Endothelial cell of umbilical vein (primary cell): ENCODE measurements around the gene NPTN. TPM values are rescaled to one million over a fixed set of nuclear protein-coding genes. Genes with fewer than 3 reads are reported as not detected.

Experiments used
- BruUV-seq: library from RNA; stranded (reverse); fragments of 400-500 nt; replicated peaks from 2 replicates; lab custom pipeline; 2021; lab: Mats Ljungman, UMichigan
- CTCF ChIA-PET: fragments of 300-600, 350-600 bp; sonication (Branson Sonifier 250); formaldehyde crosslinking; loops from one replicate; lab custom pipeline; 2021; ENCODE audit warnings: antibody characterized with exemption, inconsistent platforms; lab: Charles Lee
- POLR2A ChIA-PET: fragments of 300-600, 350-600 bp; sonication (Branson Sonifier 250); formaldehyde crosslinking; loops from one replicate; lab custom pipeline; 2021; ENCODE audit warnings: antibody characterized with exemption, inconsistent platforms; lab: Charles Lee
- DNase-seq: peaks from one replicate; pipeline ENCODE4 v3.0.0-alpha.2; 2011; ENCODE audit warnings: low read depth, low spot score
- FAIRE-seq: peaks from 2 replicates; lab custom pipeline; 2011; peaks lifted over from hg19 to GRCh38; lab: Jason Lieb, UNC
- H2AFZ ChIP-seq: 2 replicates; pipeline ENCODE4 v1.6.0; 2012; ENCODE audit warnings: low read depth, low read length, control low read depth, inconsistent platforms
- H3K27ac ChIP-seq: 2 replicates; pipeline ENCODE4 v1.5.1; 2011; ENCODE audit warnings: low read depth, mild to moderate bottlenecking, control low read depth, low read length, moderate library complexity; ENCODE audit not compliant: insufficient read depth
- H3K27me3 ChIP-seq, 2 experiments: 2 replicates each; pipeline versions ENCODE4 v1.6.0 to v1.6.1; 2011; ENCODE audit warnings: low read length in 2 of 2, mixed read lengths in 1 of 2; ENCODE audit not compliant: control insufficient read depth in 2 of 2, insufficient read depth in 2 of 2
- H3K36me3 ChIP-seq, 2 experiments: 2 replicates in 1 of 2; 3 replicates in 1 of 2; pipeline ENCODE4 v1.5.1; 2011; ENCODE audit warnings: low read length in 2 of 2, mild to moderate bottlenecking in 1 of 2, moderate library complexity in 1 of 2; ENCODE audit not compliant: control insufficient read depth in 2 of 2, insufficient read depth in 2 of 2; ENCODE audit errors: extremely low read depth in 1 of 2
- H3K4me1 ChIP-seq: 3 replicates; pipeline ENCODE4 v1.5.1; 2011; ENCODE audit warnings: mild to moderate bottlenecking, low read length; ENCODE audit not compliant: control insufficient read depth, insufficient read depth; ENCODE audit errors: extremely low read depth
- H3K4me2 ChIP-seq: 2 replicates; pipeline ENCODE4 v1.6.1; 2011; ENCODE audit warnings: low read length, control low read depth, mixed read lengths; ENCODE audit not compliant: insufficient read depth
- H3K4me3 ChIP-seq, 3 experiments: fragments of 200-600 bp in 1 of 3; sonication (generic), shearing (Covaris generic) in 1 of 3; replicated peaks in 1 of 3; 2 replicates each; pipeline ENCODE4 v1.5.1; 2011 to 2016; ENCODE audit warnings: control low read depth in 3 of 3, low read length in 3 of 3, mild to moderate bottlenecking in 2 of 3, inconsistent platforms in 1 of 3, low read depth in 1 of 3, moderate library complexity in 1 of 3; ENCODE audit not compliant: insufficient read depth in 1 of 3
- H3K79me2 ChIP-seq: 2 replicates; pipeline ENCODE4 v1.6.0; 2012; ENCODE audit warnings: low read length, inconsistent platforms; ENCODE audit not compliant: control insufficient read depth, insufficient read depth
- H3K9ac ChIP-seq: replicated peaks from 2 replicates; pipeline ENCODE3; 2011; ENCODE audit warnings: low read length, control low read depth; ENCODE audit not compliant: insufficient read depth; ENCODE audit errors: extremely low read depth
- H3K9me1 ChIP-seq: replicated peaks from 3 replicates; pipeline ENCODE4 v1.6.0; 2011; ENCODE audit warnings: mild to moderate bottlenecking, low read length; ENCODE audit not compliant: control insufficient read depth, insufficient read depth; ENCODE audit errors: extremely low read depth
- H3K9me3 ChIP-seq: replicated peaks from 2 replicates; pipeline ENCODE4 v1.5.1; 2012; ENCODE audit warnings: low read length, inconsistent platforms; ENCODE audit not compliant: control insufficient read depth, insufficient read depth
- H4K20me1 ChIP-seq: replicated peaks from 2 replicates; pipeline ENCODE3; 2011; ENCODE audit warnings: mild to moderate bottlenecking, low read length; ENCODE audit not compliant: control insufficient read depth, insufficient read depth; ENCODE audit errors: extremely low read depth
- EZH2 ChIP-seq: IDR thresholded peaks from 2 replicates; pipeline ENCODE4 v1.6.1; 2012; ENCODE audit warnings: borderline replicate concordance, low read depth, mild to moderate bottlenecking, moderate library complexity, low read length, inconsistent platforms; ENCODE audit not compliant: severe bottlenecking
- FOS ChIP-seq: IDR thresholded peaks from 2 replicates; pipeline ENCODE4 v1.6.1; 2011; ENCODE audit warnings: mild to moderate bottlenecking, low read length, moderate library complexity, borderline replicate concordance; ENCODE audit not compliant: insufficient read depth
- GATA2 ChIP-seq: IDR thresholded peaks from 2 replicates; pipeline ENCODE4 v1.7.0; 2011; ENCODE audit warnings: low read depth, mild to moderate bottlenecking, moderate library complexity, mixed read lengths, low read length; ENCODE audit not compliant: insufficient read length, insufficient read depth
- JUN ChIP-seq: IDR thresholded peaks from 2 replicates; pipeline ENCODE4 v1.6.1; 2011; ENCODE audit warnings: borderline replicate concordance, low read depth; ENCODE audit not compliant: insufficient read length, insufficient read depth
- MAX ChIP-seq: IDR thresholded peaks from 2 replicates; pipeline ENCODE4 v1.6.1; 2011; ENCODE audit not compliant: insufficient read depth, insufficient read length
- MYC ChIP-seq: IDR thresholded peaks from one replicate; pipeline ENCODE4 v1.6.1; 2011; ENCODE audit warnings: mild to moderate bottlenecking, low read depth, low read length
- POLR2A ChIP-seq: IDR thresholded peaks from 2 replicates; pipeline ENCODE4 v1.6.1; 2012; ENCODE audit warnings: low read depth, mild to moderate bottlenecking, control low read depth, low read length
- POLR2AphosphoS5 ChIP-seq: IDR thresholded peaks from 2 replicates; pipeline ENCODE4 v1.6.1; 2012; ENCODE audit warnings: low read depth, mild to moderate bottlenecking, control low read depth, low read length, moderate library complexity; ENCODE audit not compliant: insufficient read depth
- dilution Hi-C: fragments of 300-500 bp; cut with MboI; formaldehyde crosslinking; loops from one replicate; pipeline ENCODE4 v1.15.0; 2019; ENCODE audit warnings: low sequenced_read_pairs; ENCODE audit not compliant: extremely low pct_ligation_motif_present
- intact Hi-C: fragments of 100-400 bp; cut with micrococcal nuclease; formaldehyde crosslinking; loops from one replicate; pipeline ENCODE4 v1.10.0; 2022
- polyA plus RNA-seq, 4 experiments: library from polyadenylated mRNA; depleted of rRNA in 3 of 4; stranded (reverse) in 3 of 4; unstranded in 1 of 4; fragments of >200 nt; gene quantifications; 2 replicates each; pipeline versions ENCODE4 v1.2.1 to v1.2.3, GENCODE V29; 2011 to 2012; ENCODE audit warnings: missing spikeins in 1 of 4
- total RNA-seq: library from RNA; stranded (reverse); gene quantifications from 2 replicates; pipeline ENCODE4 v1.2.3, GENCODE V29; 2021
- TF ChIP-seq, protein P1 (sequence below), 2 donors: IDR thresholded peaks; 1 replicate in 1 of 2; 2 replicates in 1 of 2; pipeline ENCODE4 v1.5.1; 2011; ENCODE audit warnings: low read length in 2 of 2, mild to moderate bottlenecking in 2 of 2, moderate library complexity in 2 of 2, control low read depth in 1 of 2, inconsistent platforms in 1 of 2, low read depth in 1 of 2; ENCODE audit not compliant: insufficient read depth in 1 of 2; ENCODE audit errors: extremely low read depth in 1 of 2

NPTN gene
- total and polyA plus RNA-seq, 2 donors (not counting 3 experiments of a cell fraction or from before 2014, with no cell fraction given), result 77.4 to 81.3 TPM

- dilution Hi-C loops, result no loop called here
- ChIA-PET CTCF (interaction anchor here (0.9 to 10.8 kb wide), 5 partner anchors 11 to 44 kb away, joined by 3 to 368 read pairs (median 36); partner anchors contain the start of gene NPTN), POLR2A (no interaction called here)
- H4K20me1 ChIP-seq, result no peaks in the 10 kb centered on the region
- H3K4me2 ChIP-seq, result no peak overlapping the region
- no peak overlapping the region for H2AFZ ChIP-seq
- FAIRE-seq, result no peak
- H3K9ac ChIP-seq, result no peak overlapping the region
- no peak overlapping the region for H3K27ac ChIP-seq
- intact Hi-C loops, result no loop called here
- no peaks in the 10 kb centered on the region for H3K79me2 ChIP-seq
- no peaks in the 10 kb centered on the region for H3K36me3 ChIP-seq
- no peak for DNase-seq
- peaks cover 5% of the 10 kb centered on the region for H3K4me1 ChIP-seq
- no TSS peak for BruUV-seq
- no peaks in the 10 kb centered on the region for H3K9me1 ChIP-seq
- H3K4me3 ChIP-seq, result no peak overlapping the region
- peaks cover 5 to 13% of the 10 kb centered on the region in 2 experiments for H3K27me3 ChIP-seq
- no peaks in the 10 kb centered on the region for H3K9me3 ChIP-seq
- TF ChIP-seq GATA2, result no peak
- TF ChIP-seq, protein P1, sequence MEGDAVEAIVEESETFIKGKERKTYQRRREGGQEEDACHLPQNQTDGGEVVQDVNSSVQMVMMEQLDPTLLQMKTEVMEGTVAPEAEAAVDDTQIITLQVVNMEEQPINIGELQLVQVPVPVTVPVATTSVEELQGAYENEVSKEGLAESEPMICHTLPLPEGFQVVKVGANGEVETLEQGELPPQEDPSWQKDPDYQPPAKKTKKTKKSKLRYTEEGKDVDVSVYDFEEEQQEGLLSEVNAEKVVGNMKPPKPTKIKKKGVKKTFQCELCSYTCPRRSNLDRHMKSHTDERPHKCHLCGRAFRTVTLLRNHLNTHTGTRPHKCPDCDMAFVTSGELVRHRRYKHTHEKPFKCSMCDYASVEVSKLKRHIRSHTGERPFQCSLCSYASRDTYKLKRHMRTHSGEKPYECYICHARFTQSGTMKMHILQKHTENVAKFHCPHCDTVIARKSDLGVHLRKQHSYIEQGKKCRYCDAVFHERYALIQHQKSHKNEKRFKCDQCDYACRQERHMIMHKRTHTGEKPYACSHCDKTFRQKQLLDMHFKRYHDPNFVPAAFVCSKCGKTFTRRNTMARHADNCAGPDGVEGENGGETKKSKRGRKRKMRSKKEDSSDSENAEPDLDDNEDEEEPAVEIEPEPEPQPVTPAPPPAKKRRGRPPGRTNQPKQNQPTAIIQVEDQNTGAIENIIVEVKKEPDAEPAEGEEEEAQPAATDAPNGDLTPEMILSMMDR (IDR thresholded peaks at IDR 0.05; ENCODE audit: extremely low read depth in 1 of 2, insufficient read depth in 1 of 2, low read depth in 1 of 2, low read length in 2 of 2), result no peak
- no peak for TF ChIP-seq POLR2AphosphoS5
- TF ChIP-seq EZH2, result no peak
- TF ChIP-seq MAX, result no peak
- TF ChIP-seq POLR2A, result no peak
- no peak for TF ChIP-seq JUN
- no peak for TF ChIP-seq MYC
- TF ChIP-seq FOS, result no peak
These were observed 46.0 kb upstream of the NPTN start for GRCh38 chr15:73679180-73679579.
